Erythroblast (primary cell): Measurements from ENCODE around the gene ASB2.
A peak's percentile ranks its signal among the peaks of the same experiment; 100 is the strongest.

ENCODE experiments used
- DNase-seq, 2 experiments: peaks; one replicate each; lab custom pipeline; 2025; lab: John Stamatoyannopoulos, UW
- GATA1 ChIP-seq: IDR thresholded peaks from 2 replicates; pipeline ENCODE4 v1.6.1; 2011; ENCODE audit warnings: low read depth, mild to moderate bottlenecking, control low read depth, low read length, moderate library complexity
- POLR2A ChIP-seq: IDR thresholded peaks from 2 replicates; pipeline ENCODE4 v1.6.1; 2011; ENCODE audit warnings: mild to moderate bottlenecking, low read length

Gene ASB2

DNA sequence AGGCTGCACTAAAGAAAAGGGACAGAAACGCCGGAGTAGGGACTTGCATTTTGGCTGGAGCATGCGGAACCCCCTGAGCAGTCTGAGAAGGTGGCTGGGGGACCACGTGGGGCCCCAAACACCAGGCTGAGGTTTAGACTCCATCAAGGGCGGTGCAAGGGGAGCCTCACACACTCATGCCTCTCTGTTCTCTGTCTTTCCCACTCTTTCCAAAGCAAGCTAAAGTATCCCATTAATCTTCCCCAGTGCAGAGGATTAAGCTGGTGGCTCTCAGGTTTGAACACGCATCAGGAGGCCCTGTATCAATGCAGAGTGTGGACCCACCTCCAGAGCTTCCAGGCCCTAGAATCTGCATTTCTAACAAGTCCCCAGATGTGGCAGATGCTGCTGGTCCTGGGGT is 34.3 kb upstream of the ASB2 start:
- TF ChIP-seq POLR2A (no peak), GATA1 (no peak)
- no peak for DNase-seq

DNA sequence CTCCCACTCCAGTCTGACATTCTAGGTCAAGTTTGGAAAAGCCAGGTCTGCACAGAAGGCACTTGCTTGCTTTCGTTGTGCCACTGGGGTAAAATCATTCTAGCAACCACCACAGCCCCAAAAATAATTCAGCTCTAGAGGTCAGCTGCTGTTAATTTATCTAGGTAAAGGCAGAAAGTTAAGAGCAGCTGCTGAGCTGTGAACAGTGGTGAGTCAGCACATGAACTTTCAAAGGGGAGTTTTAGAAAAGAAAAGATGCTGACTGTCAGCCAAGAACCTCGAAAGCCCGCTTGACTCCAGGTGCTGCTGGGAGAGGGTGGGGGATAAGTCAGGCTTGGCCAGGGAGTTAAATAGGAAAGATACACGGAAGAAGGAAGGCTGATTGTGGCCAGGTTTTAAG is 33.4 kb upstream of the ASB2 start:
- no peak for DNase-seq

DNA sequence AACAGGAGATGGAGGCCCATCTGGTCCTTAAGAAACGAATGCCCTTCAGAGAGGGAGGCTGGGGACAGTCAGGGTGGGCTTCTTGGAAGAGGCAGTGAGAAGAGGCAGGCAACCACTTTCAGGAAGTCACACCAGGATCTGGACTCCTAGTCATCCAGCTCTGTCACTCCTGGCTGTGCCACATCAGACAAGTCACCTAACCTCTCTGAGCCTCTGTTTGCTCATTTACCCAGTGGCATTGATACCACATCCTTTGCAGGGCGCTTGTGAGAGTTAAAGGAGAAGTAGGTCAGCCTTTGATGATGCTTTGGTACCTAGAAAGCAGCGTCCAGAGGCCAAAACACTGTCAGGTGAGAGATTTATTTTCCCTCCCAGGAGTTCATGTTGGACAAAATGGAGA is 31.9 kb upstream of the ASB2 start:
- DNase-seq: no peak
- TF ChIP-seq POLR2A: no peak
- TF ChIP-seq GATA1: no peak

More for the DNA sequence above, 33.4 kb upstream of the ASB2 start:
- TF ChIP-seq POLR2A (no peak), GATA1 (no peak)

DNA sequence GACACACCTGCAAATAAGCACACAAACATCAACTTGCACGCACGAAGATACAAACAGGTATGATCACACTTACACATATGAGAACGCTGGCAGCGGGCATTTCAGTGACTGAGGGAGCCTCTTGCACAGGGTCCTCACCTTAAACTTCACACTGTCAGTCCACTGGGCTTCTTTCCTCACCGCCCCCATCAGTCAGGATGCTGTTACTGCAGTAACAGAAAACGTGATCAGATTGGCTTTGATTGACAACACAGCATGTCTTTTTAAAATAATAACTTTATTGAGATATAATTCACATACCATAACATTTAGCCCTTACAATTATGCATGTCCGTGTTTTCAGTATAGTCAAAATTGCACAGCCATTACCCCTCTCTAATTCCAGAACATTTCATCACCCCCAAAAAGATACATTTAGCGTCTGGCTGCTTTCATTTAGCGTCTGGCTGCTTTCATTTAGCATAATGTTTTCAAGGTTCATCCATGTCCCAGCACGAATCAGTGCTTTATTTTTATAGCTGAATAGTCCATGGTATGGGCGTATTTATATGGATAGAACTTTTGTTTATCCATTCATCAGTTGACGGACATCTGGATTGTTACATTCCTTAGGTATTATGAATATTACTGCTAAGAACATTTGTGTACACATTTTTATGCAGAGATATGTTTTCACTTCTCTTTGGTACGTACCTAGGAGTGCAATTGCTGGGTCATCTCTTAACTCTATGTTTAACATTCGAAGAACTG is 29.1 kb upstream of the ASB2 start:
- TF ChIP-seq GATA1 (no peak), POLR2A (no peak)

DNA sequence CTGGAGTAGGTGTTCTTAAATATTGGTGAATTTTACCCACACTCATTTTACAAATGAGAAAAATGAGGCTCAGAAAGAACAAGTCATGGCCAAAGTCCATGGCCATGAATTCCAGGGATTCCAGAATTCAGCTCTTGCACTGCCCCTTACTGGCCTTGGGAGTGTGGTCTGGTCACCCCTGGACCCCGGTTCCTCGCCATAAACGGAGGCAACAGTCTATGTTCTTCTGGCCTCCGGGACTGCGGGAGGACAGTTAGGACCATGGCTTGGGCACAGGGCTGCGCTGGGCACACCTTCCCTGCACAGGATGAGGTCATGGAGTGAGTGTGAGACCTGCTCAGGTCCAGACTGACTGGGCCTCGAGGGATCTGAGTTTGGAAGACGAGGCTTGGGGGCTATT is 27.6 kb upstream of the ASB2 start:
- no peak for TF ChIP-seq POLR2A
- no peak for TF ChIP-seq GATA1
- no peak for DNase-seq

More for the DNA sequence above, 29.1 kb upstream of the ASB2 start:
- peak in 1 of 2 experiments; percentile 14 for DNase-seq

DNA sequence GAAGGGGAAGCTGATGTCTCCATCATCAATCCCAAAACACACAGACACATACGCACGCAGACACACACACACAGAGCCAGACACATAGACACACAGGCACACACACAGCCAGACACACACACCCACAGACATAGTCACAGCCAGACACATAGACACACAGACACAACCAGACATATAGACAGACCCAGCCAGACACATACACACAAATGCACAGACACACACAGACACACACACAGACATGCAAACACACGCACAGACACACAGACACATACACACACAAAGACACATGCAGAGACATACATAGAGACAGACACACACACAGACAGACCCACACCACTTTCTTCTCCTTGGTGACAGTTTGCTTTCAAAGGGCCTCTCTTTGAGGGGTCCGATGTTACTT is 27.0 kb upstream of the ASB2 start:
- no peak for DNase-seq
- no peak for TF ChIP-seq POLR2A
- TF ChIP-seq GATA1: no peak

DNA sequence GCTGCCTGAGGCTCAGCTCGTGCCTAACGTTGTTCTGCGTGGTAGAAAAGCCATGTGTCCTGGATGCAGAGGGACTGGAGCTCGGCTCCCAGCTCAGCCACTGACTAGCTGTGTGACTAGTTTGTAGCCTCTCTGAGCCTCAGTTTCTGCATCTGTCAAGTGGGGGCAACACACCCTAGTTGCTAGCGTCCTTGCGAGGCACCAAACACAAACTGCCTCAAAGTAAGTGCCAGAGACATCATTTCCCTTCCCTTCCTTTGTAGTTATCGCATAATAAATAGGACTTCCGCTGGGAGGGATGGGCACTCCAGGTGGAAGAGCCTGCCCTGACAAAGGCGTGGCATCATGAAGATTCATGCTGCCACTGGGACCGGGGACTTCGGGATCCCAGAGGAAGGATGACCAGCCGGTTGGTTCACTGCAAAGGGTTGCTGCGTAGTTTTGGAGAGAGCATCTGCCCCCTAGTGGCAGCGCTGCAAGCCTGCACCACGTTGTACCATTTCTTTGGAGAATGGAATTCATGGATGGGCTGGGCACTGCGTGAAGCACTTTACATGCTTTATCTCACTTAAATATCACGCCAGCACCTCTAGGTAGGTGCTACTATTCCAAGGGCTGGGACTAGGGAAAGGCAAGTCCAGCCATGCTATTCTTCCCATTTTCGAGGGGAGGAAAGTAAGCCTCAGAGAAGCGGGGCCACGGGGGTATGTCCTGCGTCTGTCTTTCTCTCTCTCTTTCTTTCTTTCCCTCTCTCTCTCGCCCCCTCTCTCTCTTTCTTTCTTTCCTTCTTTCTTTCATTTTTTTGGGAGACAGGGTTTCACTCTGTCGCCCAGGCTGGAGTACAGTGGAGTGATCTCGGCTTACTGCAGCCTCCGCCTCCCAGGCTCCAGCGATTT is 25.4 kb upstream of the ASB2 start:
- TF ChIP-seq POLR2A (no peak), GATA1 (no peak)
- peak; percentile 55 to 70 for DNase-seq

DNA sequence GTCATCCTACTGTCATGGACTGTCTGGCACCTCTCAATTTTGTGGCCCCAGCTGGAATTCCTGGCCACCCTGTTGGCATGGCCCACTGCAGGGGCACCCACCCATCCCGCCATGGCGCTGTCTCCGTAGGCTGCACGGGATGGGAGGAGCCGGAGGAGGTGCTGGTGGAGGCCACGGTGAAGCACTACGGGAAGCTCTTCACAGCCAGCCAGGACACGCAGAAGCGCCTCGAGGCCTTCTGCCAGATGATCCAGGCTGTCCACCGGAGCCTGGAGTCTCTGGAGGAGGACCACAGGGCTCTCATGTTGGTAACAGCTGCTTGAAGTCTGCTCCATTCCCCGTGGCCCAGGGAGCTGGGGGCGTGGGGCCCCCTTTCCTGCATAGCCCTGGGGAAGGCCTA is 24.6 kb upstream of the ASB2 start:
- no peak for DNase-seq
- TF ChIP-seq POLR2A: no peak
- TF ChIP-seq GATA1: no peak

DNA sequence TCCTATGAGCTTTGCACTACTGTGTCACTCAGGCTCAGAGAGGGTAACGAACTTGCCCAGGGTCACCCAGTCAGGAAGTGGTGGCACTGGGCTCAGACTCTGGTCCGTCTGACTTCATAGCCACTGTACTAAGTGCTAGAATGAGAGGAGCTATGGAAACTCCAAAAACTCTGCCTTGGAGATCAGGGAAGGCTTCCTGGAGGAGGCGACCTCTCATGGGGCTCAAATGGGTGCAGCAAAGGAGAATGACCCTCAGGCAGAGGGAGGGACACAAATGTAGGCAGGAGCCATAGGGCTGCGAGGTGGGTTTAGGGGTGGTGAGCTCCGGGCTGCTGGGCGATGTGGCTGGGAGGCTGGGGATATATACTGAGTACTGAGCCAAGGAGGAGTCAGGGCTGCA is 23.9 kb upstream of the ASB2 start:
- TF ChIP-seq GATA1 (no peak), POLR2A (no peak)

DNA sequence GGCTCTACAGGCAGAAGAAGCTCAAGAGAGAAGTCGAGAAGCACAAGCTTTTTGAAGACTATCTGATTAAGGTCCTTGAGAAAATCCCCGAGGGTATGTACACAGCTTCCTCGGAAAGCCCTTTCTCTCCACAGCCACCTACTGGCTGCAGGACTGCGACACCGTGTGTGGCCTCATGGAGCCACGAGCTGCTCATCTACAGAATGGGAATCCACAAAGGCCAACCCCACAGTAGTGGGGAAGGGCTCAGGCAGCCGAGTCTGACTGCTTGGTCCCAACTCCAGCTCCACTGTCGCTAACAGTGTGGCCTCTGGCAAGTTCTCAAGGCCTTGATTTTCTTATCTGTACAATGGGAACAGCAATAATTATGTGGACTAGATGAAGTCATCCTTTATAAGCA is 23.2 kb upstream of the ASB2 start:
- TF ChIP-seq POLR2A (no peak), GATA1 (no peak)
- DNase-seq: no peak

More for the DNA sequence above, 23.9 kb upstream of the ASB2 start:
- no peak for DNase-seq

DNA sequence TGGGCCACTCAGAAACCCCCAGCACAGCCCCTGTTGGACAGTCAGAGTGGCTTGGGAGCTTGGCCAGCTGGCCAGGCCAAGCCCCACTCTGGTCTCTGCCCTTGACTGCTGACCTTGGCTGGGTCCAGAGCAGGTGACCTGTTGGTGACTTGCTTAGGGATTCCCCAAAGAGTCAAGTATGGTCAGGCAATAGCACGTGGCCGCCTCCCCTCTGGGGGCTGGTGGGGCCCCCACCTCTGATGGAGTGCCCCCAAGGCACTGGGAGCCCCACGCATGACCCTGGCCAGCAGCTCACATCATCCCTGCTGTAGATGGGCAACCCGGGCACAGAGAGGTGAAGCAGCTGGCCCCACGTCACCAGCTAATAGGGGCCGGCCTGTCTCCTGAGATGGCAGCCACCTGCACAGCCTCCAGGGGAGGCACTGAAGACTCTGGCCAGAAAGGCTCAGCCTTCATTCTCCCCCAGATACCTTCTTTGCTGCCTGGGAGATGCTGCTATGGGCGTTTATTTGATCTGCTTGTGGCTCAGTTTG is 22.6 kb upstream of the ASB2 start:
- TF ChIP-seq GATA1: no peak
- TF ChIP-seq POLR2A: no peak
- no peak for DNase-seq

DNA sequence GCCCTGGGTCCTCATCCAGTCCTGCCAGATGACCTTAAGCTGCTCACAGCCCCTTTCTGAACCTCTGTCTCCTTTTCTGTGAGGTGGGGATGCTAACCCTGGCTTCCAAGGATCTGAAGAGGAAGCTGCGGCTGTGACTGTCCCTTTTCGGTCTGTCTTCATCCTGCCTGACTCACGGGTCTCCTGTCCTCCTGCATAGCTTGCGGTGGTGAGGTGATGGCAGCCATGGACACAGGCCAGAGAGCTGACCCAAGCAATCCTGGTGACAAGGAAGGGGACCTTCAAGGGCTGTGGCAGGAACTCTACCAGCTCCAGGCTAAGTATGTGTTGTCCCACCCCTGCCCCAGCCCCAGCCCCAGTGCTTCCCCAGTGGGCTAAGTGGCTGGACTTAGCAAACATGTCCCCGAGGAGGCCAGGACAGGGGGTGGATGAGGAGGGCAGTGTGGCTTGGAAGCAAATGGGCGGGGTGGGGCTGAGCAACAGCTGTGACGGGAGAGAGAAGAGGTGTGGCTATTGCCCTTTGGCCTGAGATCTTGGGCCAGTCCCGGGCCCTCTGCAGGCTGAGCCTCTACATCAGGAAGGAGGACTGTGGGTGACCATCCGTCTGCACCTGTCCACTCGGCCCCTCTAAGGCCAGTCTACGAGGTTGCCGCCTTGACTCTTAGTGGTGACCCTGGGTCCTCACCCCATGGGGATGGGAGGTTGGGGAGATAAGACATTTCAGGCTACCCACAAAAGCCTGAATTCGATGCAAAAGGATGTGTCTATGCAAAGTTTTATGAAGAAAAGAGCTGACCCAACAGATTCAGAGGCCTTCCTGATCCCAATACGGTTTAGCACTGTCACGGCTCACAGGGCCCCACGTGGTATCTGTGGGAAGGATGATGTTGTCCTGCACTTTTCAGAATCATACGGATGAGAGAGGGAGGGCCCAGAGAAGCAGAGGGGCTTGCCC is 21.8 kb upstream of the ASB2 start:
- TF ChIP-seq GATA1: no peak
- no peak for TF ChIP-seq POLR2A
- no peak for DNase-seq

DNA sequence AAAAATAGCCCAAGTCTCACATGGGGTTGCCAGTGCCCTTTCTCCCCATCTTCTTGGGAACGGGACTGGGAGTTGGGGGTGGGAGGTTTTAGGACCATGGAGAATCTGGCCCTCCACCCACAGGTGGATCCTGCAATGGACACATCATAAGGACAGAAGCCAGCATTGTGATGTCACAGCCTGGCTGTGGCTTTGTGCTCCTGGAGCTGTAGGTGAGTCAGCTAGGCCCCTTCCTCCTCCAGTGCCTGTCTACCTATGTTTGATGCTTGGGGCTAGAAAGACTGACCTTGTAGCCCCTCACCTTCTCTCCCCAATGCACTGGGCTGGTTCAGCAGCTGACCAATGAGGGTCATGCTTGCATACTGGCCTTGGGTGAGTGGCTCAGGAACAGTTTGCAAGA is 20.7 kb upstream of the ASB2 start, which contains the start of gene CCDC197:
TSS of gene CCDC197 (plus strand) at position 220 of the 400 bp plus-strand sequence. CDS start 831 bp downstream, outside the sequence.
- TF ChIP-seq POLR2A (no peak), GATA1 (no peak)
- no peak for DNase-seq
